ENCODE measurements around the gene RAE1.

GRCh38 chr20:57388953-57389694 lies 38.1 kb downstream of the RAE1 start:
- TF ChIP-seq POLR2A (IDR thresholded peaks at IDR 0.05) (no peak), CTCF (IDR thresholded peaks at IDR 0.05) (peak in 2 of 3 donors; percentile 13 to 23), EP300 (IDR thresholded peaks at IDR 0.05) (no peak)
